CD4-positive, alpha-beta T cell (primary cell): ENCODE data around the gene GLI2. TPM values are rescaled to one million over a fixed set of nuclear protein-coding genes. Genes with fewer than 3 reads are reported as not detected.

Experiments used
- ATAC-seq: fragments of 200-7000 bp; cut with Tn5 transposase; one replicate; pipeline ENCODE4 v1.10.0; 2022; ENCODE audit warnings: mild to moderate bottlenecking; ENCODE audit not compliant: poor library complexity
- CTCF ChIA-PET: fragments of 350-600 bp; sonication (Branson Sonifier 250); formaldehyde crosslinking; loops from one replicate; lab custom pipeline; 2021; ENCODE audit warnings: antibody characterized with exemption, inconsistent platforms; lab: Charles Lee
- POLR2A ChIA-PET: fragments of 350-600 bp; sonication (Branson Sonifier 250); formaldehyde crosslinking; loops from one replicate; lab custom pipeline; 2021; ENCODE audit warnings: antibody characterized with exemption, inconsistent platforms; lab: Charles Lee
- DNase-seq, 14 experiments: peaks; one replicate each; pipeline ENCODE4 v3.0.0-alpha.2; 2013 to 2020; ENCODE audit warnings: mixed read lengths in 2 of 14
- H3K27ac ChIP-seq, 2 donors: one replicate each; pipeline versions ENCODE4 v1.5.1 to v1.7.0; 2013; ENCODE audit warnings: low read length in 2 of 2, low read depth in 1 of 2, mild to moderate bottlenecking in 1 of 2
- H3K27me3 ChIP-seq, 2 experiments: 1 replicate in 1 of 2; 2 replicates in 1 of 2; pipeline versions ENCODE4 v1.6.1 to v1.7.0; 2013; ENCODE audit warnings: low read length in 2 of 2, control low read depth in 1 of 2, mild to moderate bottlenecking in 1 of 2, moderate library complexity in 1 of 2; ENCODE audit not compliant: insufficient read depth in 2 of 2, control insufficient read depth in 1 of 2
- H3K36me3 ChIP-seq: one replicate; pipeline ENCODE4 v1.6.1; 2013; ENCODE audit warnings: low read length, control low read depth; ENCODE audit not compliant: insufficient read depth
- H3K4me1 ChIP-seq: one replicate; pipeline ENCODE4 v1.6.1; 2013; ENCODE audit warnings: low read length, control low read depth; ENCODE audit not compliant: insufficient read depth
- H3K4me3 ChIP-seq: one replicate; pipeline ENCODE4 v1.5.1; 2013; ENCODE audit warnings: mild to moderate bottlenecking, low read length, moderate library complexity
- H3K9me3 ChIP-seq, 2 experiments: 1 replicate in 1 of 2; 2 replicates in 1 of 2; pipeline versions ENCODE4 v1.6.1 to v1.7.0; 2013; ENCODE audit warnings: low read length in 2 of 2, mild to moderate bottlenecking in 2 of 2, control low read depth in 1 of 2, moderate library complexity in 1 of 2; ENCODE audit not compliant: control insufficient read depth in 1 of 2, insufficient read depth in 1 of 2
- H3K27ac Mint-ChIP-seq: one replicate; pipeline ENCODE4 v1.8.0; 2020; ENCODE audit warnings: mixed read lengths
- H3K27me3 Mint-ChIP-seq: one replicate; pipeline ENCODE4 v1.8.0; 2021; ENCODE audit warnings: mixed read lengths
- H3K36me3 Mint-ChIP-seq: one replicate; pipeline ENCODE4 v1.8.0; 2021; ENCODE audit warnings: low read depth, mixed read lengths
- H3K4me1 Mint-ChIP-seq: one replicate; pipeline ENCODE4 v1.8.0; 2021; ENCODE audit warnings: low read depth, mixed read lengths
- H3K4me3 Mint-ChIP-seq: one replicate; pipeline ENCODE4 v1.8.0; 2020; ENCODE audit warnings: mild to moderate bottlenecking, mixed read lengths
- H3K9me3 Mint-ChIP-seq: one replicate; pipeline ENCODE4 v1.8.0; 2020; ENCODE audit warnings: mixed read lengths
- CTCF ChIP-seq: fragments of 200-600 bp; IDR thresholded peaks from one replicate; pipeline ENCODE4 v1.8.0; 2022; ENCODE audit warnings: antibody characterized with exemption, mild to moderate bottlenecking
- intact Hi-C, 2 experiments: fragments of 100-400 bp; cut with DNase I in 1 of 2; cut with micrococcal nuclease in 1 of 2; formaldehyde crosslinking; loops; one replicate each; pipeline versions ENCODE4 v1.15.1 to v1.9.0; 2023 to 2025; cut with DNase I, micrococcal nuclease
- total RNA-seq, 174 experiments: library from RNA in 2 of 174; stranded (reverse) in 2 of 174; gene quantifications; one replicate each; pipeline ENCODE4 v1.2.3 and lab custom pipeline; 2021 to 2026

The GLI2 gene
- total RNA-seq, 2 experiments from 2014 or later = not detected

DNA sequence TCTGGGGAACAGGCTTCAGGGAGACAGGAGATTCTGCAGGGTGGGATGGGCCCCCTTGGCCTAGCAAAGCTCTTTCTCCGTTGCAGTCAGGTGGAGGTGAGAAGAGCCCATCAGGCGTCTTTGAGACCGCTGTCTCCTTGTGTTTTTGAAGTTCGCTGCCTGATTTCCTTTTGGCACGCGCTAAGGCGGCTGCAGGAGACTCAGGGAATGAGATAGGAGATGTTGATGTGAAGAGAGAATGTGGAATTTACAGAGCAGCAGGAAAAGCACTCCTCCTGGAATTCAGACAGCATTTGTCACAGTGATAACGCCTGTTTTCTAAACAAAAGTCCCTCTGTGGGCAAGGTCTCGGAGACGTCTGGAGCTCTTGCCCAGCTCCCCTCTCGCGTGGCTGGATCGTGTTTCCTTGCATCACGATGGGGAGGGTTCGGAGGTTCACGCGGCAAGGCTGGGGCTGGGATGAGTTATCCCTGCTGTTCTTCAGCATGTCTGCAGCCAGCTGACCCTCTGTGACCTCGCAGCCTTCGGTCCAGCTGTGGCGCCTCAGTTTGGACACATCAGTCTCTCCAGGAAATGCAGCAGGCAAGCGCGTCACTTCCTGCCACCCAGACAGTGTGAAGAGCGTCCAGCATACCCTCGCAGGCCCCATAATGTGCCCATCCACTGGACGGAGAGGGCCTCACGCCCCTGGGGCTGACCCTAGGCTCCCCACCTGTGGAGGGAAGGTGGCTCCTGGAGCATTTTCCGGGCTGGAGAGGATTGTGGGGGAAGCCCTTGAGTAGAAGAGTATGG, 30.2 kb downstream of the GLI2 start:
- H3K27ac Mint-ChIP-seq = no peak overlapping the region
- Histone ChIP-seq H3K27ac (no peak overlapping the region), H3K4me1 (no peaks in the 10 kb centered on the region), H3K4me3 (no peak overlapping the region), H3K9me3 (peaks cover 0 to 5% of the 10 kb centered on the region in 2 experiments), H3K27me3 (no peaks in the 10 kb centered on the region), H3K36me3 (no peaks in the 10 kb centered on the region)
- H3K36me3 Mint-ChIP-seq = no peaks in the 10 kb centered on the region
- ATAC-seq = no peak
- DNase-seq = no peak
- intact Hi-C loops = no loop called here
- no peaks in the 10 kb centered on the region for H3K9me3 Mint-ChIP-seq
- peaks cover 7% of the 10 kb centered on the region for H3K27me3 Mint-ChIP-seq
- H3K4me3 Mint-ChIP-seq = no peak overlapping the region
- ChIA-PET POLR2A (no interaction called here), CTCF (no interaction called here)
- TF ChIP-seq CTCF = no peak
- no peaks in the 10 kb centered on the region for H3K4me1 Mint-ChIP-seq

GRCh38 chr2:120766470-120767351, 31.0 kb downstream of the GLI2 start:
- ATAC-seq = no peak
- DNase-seq = no peak

More at GRCh38 chr2:120766470-120767351, 31.0 kb downstream of the GLI2 start:
- Mint-ChIP-seq H3K36me3 (no peaks in the 10 kb centered on the region), H3K27ac (no peak overlapping the region), H3K27me3 (peaks cover 4% of the 10 kb centered on the region), H3K4me1 (no peaks in the 10 kb centered on the region), H3K9me3 (no peaks in the 10 kb centered on the region), H3K4me3 (no peak overlapping the region)
- no peak overlapping the region for H3K27ac ChIP-seq
- H3K4me1 ChIP-seq = no peaks in the 10 kb centered on the region
- H3K4me3 ChIP-seq = no peak overlapping the region
- H3K9me3 ChIP-seq = peaks cover 0 to 5% of the 10 kb centered on the region in 2 experiments
- H3K27me3 ChIP-seq = no peaks in the 10 kb centered on the region
- intact Hi-C loops = no loop called here
- no peaks in the 10 kb centered on the region for H3K36me3 ChIP-seq
- POLR2A ChIA-PET = no interaction called here
- CTCF ChIA-PET = no interaction called here
- no peak for TF ChIP-seq CTCF
